ENCODE results near the gene LHPP.
"Not testable (repeated sequence)": the region's sequence is repeated elsewhere in the genome, so short reads cannot be mapped to it uniquely, and the experiment has no call there.

The LHPP gene

GRCh38 chr10:124598196-124598595 lies 136.6 kb downstream of the LHPP start:
- no peak for DNase-seq

DNA sequence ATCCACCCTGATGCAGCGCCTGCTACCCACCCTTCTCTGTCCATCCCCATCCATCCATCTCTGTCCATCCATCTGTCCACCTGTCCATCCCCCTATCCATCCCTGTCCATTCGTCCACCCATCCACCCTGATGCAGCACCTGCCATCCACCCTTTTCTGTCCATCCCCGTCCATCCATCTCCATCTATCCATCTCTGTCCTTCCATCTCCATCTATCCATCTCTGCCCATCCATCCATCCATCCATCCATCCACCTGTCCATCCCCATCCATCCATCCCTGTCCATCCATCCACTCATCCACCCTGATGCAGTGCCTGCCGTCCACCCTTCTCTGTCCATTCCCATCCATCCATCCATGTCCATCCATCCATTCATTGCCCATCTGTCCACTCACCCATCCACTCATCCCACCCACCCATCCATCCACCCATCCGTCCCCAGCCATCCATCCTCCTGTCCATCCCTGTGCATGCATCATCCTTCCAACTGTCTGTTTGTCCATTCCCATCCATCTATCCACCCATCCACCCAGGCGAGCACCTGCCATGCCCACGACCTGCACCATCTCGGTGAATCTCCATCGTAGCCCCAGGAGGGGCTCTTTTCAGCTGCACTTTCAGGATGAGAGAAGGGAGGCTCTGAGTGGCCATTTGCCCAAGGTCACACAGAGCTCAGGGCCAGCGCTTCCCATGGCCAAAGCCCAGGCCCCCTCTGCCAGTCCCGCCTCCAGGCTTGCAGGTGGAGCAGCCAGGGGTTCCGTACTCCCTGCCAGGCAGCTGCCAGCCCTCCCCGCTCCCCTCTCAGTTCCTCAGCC lies 137.4 kb downstream of the LHPP start:
- DNase-seq, result no peak

- no peak for DNase-seq
These were observed 138.0 kb downstream of the LHPP start for GRCh38 chr10:124599588-124600050.

DNA sequence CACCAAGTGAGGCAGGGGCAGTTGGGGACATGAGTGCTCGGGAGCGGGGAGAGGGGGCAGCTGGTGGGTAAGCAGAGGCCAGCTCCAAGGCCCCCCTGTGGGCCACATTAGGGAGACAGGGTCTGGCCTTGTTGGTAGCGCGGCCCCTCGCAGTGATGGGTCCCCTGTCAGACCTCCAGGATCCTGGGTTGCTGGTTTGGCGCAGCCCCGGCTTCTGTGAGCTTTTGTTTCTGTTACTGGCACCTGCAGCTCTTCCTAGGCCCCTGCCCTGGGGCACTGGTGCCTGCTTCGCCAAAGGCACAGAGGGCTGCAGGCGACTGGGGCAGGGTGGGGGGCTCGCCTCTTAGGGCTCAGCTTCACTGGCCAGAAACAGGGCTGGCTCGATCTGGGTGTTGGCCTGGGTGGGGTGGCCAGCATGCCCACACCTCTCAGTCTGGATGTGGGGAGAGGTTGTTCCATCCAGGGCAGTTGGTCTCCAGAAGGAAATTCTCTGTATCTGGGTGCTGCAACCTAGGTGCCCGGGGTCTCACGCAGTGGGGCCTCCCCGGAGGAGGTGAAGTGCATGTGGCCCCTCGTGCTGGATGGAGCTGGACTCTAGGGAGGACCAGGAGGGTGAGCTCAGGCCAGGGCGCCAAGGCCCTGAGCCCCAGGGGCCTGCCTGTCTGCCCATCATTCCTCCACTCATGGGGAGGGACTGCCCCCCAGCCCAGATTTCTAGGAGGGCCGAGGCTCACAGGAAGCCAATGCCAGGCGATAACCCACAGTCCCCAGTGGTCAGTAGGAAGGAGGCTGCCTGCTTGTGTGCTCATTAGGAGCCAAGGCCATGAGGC lies 138.6 kb downstream of the LHPP start:
- no peak for DNase-seq

GRCh38 chr10:124601016-124601415 lies 139.4 kb downstream of the LHPP start:
- no peak for DNase-seq

DNA sequence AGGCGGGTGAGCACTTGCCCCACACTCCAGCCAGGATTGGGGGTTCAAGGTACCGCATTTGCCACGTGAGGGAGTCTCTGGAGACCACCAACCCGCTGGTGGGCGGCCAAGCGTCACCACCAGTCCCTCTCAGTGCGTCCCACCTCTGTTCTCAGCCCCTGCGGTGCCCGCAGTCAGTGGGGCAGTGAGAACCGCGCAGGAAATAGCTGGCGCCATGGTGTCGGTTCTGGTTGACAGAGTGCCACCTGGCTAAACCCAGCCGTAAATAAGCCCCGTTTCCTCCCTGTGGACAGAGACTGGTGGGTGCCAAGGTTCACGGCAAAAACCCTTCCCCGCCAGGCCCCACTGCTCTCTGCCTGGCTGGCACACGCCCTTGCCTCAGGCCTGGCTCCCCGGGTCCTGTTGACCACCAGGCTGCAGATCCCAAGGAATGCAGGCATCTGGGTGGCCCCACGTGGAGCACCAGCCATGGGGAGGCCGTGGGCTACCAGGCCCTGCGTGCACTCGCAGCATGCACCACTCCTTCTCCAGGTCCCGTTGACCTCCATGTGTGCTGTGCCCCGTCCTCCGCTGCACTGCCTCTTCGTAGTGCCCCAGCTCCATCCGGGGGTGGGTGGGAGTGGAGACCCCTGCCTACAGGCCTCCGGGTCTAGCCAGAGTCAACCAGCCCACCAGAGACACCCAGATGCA lies 140.0 kb downstream of the LHPP start:
- no peak for DNase-seq

DNA sequence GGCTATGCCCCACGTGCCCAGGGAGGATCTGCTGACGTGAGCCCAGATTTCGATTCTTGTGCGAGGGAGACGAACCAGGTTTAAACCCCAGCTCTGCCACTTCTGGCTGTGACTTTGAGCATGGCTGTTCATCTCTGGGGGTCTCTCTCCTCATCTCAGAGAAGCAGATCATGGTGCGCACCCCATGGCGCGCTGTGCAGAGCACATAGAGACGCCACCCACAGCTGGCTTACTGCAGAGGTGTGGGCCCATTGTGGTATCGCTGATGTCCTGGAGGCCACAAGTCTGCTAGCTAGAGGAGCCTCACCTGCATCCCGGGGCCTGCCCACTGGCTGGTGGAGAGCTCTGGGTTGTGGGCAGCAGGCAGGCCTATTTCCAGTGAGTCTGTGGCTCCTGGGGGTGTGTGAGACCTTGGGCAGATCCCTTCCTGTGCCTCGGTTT lies 140.5 kb downstream of the LHPP start:
- DNase-seq, result no peak

DNA sequence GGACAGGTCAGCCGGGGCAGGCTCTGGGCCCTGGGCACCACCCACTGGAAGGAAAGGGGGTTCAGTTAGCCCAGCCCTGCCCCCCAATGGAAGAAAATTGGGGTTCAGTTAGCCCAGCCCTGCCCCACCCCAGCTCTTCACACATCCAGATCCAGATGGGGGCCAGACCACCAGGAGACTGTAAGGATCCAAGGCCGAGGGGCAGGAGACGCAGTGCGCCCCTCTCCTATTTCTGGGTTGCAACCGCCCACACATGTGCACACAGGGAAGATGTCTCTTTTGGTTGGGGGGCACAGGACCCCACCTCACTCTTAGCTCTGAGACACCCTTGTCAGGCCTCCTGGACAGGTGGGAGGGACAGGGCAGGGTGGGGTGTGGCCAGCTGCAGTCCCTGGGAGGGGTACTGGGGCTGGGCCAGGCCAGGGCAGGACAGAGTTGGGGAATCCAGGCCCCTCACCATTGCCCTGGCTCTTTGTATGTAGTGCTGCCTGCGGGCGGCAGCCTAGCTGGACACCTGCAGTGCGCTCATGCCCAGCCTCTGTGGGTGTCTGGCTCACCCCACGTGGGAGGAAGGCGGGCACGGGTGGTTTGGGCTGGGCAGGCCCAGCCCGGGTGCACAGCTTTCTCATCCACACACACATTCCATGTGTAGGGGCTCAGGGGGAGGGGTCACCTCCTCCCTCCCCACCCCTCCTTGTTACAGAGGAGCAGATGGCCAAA lies 141.2 kb downstream of the LHPP start:
- no peak for DNase-seq

DNA sequence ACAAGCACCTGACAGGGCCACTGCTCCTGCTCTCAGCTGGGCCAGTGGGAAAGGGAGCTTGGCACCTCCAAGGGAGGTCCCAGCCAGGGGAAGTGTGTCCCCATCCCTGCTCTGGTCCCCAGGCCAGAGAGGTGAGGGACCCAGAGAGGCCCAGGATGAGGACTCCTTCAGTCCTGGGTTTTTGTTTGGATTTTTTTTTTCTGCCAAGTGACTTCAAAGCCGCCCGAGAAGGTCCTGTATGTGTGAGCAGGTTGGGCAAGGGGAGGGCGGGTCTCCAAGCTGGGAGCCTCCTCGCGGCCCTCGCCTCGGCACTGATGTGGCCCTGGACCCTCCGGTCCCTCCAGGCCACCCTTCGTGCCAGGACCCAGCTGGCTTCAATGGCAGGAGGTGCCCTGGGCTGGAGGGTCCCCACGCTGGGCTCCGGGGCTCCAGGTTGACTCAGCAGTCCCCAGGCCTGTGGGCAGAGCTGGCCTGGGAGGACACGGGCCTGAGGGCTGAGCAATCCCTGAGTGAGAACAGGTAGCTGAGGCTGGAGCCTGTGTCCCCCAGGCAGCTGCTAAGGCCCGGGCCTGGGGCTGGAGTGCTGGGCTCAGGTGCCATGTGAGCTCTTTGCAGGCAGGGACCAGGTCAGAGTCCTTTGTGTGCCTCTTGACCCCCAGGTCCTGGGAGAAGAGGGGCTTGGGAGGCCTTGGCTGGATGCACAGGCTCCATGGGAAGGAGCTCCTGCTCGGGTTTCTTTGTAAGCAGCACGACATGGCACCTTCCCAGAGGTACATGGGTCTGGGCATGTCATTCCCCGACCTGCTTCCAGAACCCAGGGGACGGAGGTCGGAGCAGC lies 142.0 kb downstream of the LHPP start:
- DNase-seq, result no peak

GRCh38 chr10:124604214-124605000 lies 142.8 kb downstream of the LHPP start:
- DNase-seq, result no peak

DNA sequence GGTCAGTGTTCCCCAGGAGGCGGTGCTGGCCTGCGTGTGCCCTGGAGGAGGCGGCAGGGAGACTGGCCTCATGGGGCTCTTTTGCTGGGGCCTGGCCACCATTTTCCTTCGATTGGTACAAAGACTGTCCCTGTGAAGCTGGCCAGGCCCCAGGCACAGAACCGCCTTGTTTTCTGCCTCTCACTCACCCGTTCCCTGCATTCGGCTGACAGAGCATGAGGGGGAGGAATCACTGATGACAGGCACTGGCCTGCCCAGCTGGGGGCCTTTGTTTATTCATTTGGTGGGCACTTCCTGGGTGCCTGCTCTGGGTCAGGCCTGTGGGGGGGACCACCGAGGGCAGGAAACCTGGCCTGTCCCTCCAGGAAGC lies 143.4 kb downstream of the LHPP start:
- DNase-seq, result no peak

DNA sequence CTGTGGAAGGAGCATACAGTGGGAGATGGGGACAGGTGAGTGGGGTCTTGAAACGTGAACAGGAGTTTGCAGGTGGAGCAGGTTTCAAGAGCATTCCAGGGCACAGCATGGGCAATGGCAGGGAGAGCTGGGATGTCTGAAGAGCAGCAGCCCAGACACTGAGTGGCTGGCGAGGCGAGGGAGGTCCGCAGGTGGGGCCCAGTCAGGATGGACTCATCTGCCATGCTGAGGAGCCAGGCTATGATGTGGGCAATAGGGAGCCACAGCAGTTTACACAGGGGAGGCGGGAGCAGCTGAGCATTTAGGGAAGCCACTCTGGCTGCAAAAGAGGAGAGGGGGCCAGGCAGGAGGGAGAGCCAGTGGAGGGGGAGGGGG lies 143.8 kb downstream of the LHPP start:
- DNase-seq, result no peak

DNA sequence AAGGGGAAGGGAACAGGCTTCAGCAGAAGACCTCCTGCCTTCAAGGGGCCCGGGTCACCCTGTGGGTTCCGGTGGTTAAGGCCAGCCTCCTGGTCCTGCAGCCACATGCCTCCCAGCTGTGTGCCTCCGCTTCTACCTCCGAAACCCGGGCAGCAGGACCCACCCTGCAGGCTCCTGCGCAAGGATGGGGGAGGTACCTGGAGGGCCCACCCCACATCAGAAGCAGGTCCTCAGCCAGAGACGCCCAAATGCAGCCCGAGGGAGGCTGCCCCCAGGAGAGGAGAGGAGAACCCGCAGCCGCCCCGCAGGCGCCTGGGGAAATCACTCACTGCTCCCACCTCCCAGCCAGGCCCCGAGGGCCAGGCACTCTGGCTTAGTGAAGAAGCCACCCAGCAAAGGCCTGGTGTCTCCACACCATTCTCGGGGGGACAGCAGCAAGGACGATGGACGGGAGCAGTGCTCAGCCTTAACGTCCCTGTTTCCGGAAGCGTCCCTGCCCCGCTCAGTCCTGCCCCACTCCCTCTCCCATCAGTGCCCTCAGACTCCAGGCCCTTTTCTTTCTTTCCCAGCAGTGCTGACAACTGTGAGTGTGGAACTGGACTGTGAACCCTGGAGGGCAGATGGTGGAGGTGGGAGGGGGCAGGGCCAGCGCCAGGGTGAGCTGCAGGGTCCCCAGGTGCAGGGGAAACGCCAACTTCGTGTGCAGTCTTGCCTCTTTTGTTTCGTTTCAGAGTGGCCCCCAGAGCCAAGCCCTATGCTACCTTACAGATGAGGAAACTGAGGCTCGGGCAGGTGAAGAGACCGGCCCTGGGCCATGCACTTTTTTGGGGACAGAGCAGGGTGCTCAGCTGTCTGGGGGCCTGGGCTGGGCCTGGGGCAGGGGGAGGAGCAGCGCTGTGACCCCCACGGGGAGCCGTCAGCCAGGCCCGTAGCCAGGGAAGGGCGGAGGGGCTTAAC lies 144.5 kb downstream of the LHPP start:
- no peak for DNase-seq

- no peak for DNase-seq
These were observed 145.2 kb downstream of the LHPP start for GRCh38 chr10:124606822-124607221.

GRCh38 chr10:124607693-124608092 lies 146.1 kb downstream of the LHPP start:
- DNase-seq, result no peak

DNA sequence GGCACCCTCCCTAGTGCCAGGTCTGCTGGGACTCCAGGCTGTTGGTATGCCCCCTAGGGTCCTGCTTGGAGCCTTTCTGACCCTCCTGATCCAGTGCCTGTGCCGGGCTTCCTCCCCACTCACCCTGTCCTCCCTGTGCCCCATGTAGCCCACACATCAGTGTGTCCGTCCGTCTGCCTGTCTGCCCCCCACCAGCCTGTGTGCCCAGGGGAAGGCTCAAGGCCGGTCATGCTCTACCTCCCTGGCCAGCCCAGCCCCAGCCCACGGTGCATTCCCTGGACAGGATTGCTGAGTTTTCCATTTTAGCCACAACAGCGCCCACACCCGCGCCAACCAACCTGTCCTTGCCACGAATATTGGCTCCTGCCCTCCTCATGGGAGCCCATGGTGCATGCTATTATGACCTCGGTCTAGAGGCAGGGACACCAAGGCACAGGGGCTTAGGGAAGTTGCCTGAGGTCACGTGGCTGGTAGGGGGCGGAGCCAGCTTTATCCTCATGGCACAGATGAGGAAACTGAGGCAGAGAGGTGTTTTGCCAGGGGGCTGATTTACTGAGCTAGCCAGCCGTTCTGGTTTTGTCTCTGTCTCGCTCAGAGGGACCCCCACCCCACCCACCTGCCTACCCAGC lies 146.6 kb downstream of the LHPP start:
- DNase-seq, result no peak

DNA sequence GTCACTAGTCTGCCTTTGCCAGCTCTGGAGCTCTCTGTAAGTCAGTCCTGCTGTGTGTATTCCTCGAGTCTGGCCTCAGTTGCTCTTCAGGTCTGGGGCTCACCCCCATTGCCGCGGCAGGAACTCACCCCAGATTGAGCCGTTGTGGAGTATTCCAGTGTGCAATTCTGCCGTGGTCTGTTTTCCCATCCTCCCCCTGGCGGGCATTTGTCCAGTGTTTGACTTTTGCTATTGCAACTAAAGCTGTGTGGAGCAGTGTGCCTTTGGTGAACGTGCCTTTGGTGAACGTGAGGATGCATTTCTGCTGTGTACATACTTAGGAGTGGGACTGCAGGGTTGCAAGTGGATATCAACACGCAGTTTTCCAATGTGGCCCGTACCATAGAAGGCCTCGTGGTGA lies 148.1 kb downstream of the LHPP start:
- DNase-seq, result no peak

DNA sequence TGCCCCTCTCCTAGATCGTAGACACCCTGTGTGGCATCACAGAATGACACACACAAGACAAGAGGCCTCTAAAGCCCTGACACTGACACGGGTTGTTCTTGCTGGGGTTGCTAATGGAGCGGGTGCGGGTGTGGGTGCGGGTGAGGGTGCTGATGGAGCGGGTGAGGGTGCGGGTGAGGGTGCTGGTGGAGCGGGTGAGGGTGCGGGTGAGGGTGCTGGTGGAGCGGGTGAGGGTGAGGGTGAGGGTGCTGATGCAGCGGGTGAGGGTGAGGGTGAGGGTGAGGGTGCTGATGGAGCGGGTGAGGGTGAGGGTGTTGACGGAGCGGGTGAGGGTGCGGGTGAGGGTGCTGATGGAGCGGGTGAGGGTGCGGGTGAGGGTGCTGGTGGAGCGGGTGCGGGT lies 148.6 kb downstream of the LHPP start:
- DNase-seq, result not testable (repeated sequence)

GRCh38 chr10:124610851-124611250 lies 149.2 kb downstream of the LHPP start:
- DNase-seq, result not testable (repeated sequence)

Measured in activated effector memory CD4-positive, alpha-beta T cell treated with anti-CD3 and anti-CD28 coated beads, Interleukin-2, amount 50 U/mL, for 16 hours (primary cell).